Astrocyte (in vitro differentiated cells and primary cell): Measurements from ENCODE around the gene PDE3B. TPM values are rescaled to one million over a fixed set of nuclear protein-coding genes. Genes with fewer than 3 reads are reported as not detected.

Experiments
- DNase-seq: peaks from one replicate; pipeline ENCODE4 v3.0.0-alpha.2; 2010; ENCODE audit warnings: low read depth
- FAIRE-seq: peaks from 2 replicates; lab custom pipeline; 2011; peaks lifted over from hg19 to GRCh38; lab: Jason Lieb, UNC
- H2AFZ ChIP-seq: 2 replicates; pipeline ENCODE4 v1.6.0; 2012; ENCODE audit warnings: low read depth, low read length, inconsistent platforms
- H3K27ac ChIP-seq: 2 replicates; pipeline ENCODE4 v1.5.1; 2011; ENCODE audit warnings: low read depth, low read length, inconsistent platforms
- H3K27me3 ChIP-seq: 2 replicates; pipeline ENCODE4 v1.6.0; 2011; ENCODE audit warnings: low read length, inconsistent platforms; ENCODE audit not compliant: insufficient read depth
- H3K36me3 ChIP-seq: 2 replicates; pipeline ENCODE4 v1.5.1; 2011; ENCODE audit warnings: low read length, inconsistent platforms; ENCODE audit not compliant: insufficient read depth
- H3K4me1 ChIP-seq: 2 replicates; pipeline ENCODE4 v1.5.1; 2011; ENCODE audit warnings: low read length, inconsistent platforms; ENCODE audit not compliant: insufficient read depth
- H3K4me2 ChIP-seq: 2 replicates; pipeline ENCODE4 v1.6.0; 2012; ENCODE audit warnings: low read length, inconsistent platforms
- H3K4me3 ChIP-seq: 2 replicates; pipeline ENCODE4 v1.5.1; 2011; ENCODE audit warnings: low read depth, mild to moderate bottlenecking, low read length, inconsistent platforms; ENCODE audit not compliant: insufficient read depth
- H3K79me2 ChIP-seq: 2 replicates; pipeline ENCODE4 v1.6.0; 2012; ENCODE audit warnings: mild to moderate bottlenecking, low read length, inconsistent platforms; ENCODE audit not compliant: insufficient read depth
- H3K9ac ChIP-seq: 2 replicates; pipeline ENCODE4 v1.6.0; 2012; ENCODE audit warnings: mild to moderate bottlenecking, low read length, inconsistent platforms
- H3K9me3 ChIP-seq: 2 replicates; pipeline ENCODE4 v1.5.1; 2012; ENCODE audit warnings: low read depth, mild to moderate bottlenecking, low read length, inconsistent platforms; ENCODE audit not compliant: insufficient read depth
- H4K20me1 ChIP-seq: 2 replicates; pipeline ENCODE4 v1.6.0; 2012; ENCODE audit warnings: low read length, inconsistent platforms; ENCODE audit not compliant: insufficient read depth
- H3K27ac Mint-ChIP-seq: one replicate; pipeline ENCODE4 v1.8.0; 2021; ENCODE audit warnings: mild to moderate bottlenecking, mixed read lengths; ENCODE audit not compliant: unreplicated experiment
- H3K27me3 Mint-ChIP-seq: one replicate; pipeline ENCODE4 v1.8.0; 2021; ENCODE audit warnings: low read depth, mixed read lengths; ENCODE audit not compliant: unreplicated experiment
- H3K36me3 Mint-ChIP-seq: one replicate; pipeline ENCODE4 v1.8.0; 2021; ENCODE audit warnings: low read depth, mixed read lengths; ENCODE audit not compliant: unreplicated experiment
- H3K4me1 Mint-ChIP-seq: one replicate; pipeline ENCODE4 v1.8.0; 2021; ENCODE audit warnings: low read depth, mixed read lengths; ENCODE audit not compliant: unreplicated experiment
- H3K4me3 Mint-ChIP-seq: one replicate; pipeline ENCODE4 v1.8.0; 2021; ENCODE audit warnings: mild to moderate bottlenecking, moderate library complexity, mixed read lengths; ENCODE audit not compliant: unreplicated experiment
- H3K9me3 Mint-ChIP-seq: one replicate; pipeline ENCODE4 v1.8.0; 2021; ENCODE audit warnings: mild to moderate bottlenecking, mixed read lengths; ENCODE audit not compliant: unreplicated experiment
- CTCF ChIP-seq: IDR thresholded peaks from 2 replicates; pipeline ENCODE4 v1.5.1; 2011; ENCODE audit warnings: low read depth, mild to moderate bottlenecking, inconsistent platforms, low read length, moderate library complexity; ENCODE audit not compliant: insufficient read depth
- EZH2 ChIP-seq: IDR thresholded peaks from 2 replicates; pipeline ENCODE4 v1.6.1; 2012; ENCODE audit warnings: mild to moderate bottlenecking, low read length, inconsistent platforms; ENCODE audit not compliant: insufficient read depth
- total RNA-seq: library from RNA; stranded (reverse); gene quantifications from 2 replicates; pipeline ENCODE4 v1.2.1, GENCODE V29; 2021

Gene PDE3B
- total RNA-seq, 1 donor from 2014 or later, result 2.9 TPM

GRCh38 chr11:14614091-14614622 is 29.4 kb upstream of the PDE3B start:
- no peaks in the 10 kb centered on the region for H3K36me3 Mint-ChIP-seq
- no peak for TF ChIP-seq CTCF
- no peak for TF ChIP-seq EZH2
- no peak for DNase-seq
- no peaks in the 10 kb centered on the region for H3K9me3 Mint-ChIP-seq
- no peak overlapping the region for H3K27ac Mint-ChIP-seq
- Histone ChIP-seq H3K9ac (no peak overlapping the region), H3K4me1 (no peaks in the 10 kb centered on the region), H3K27ac (no peak overlapping the region), H3K9me3 (no peaks in the 10 kb centered on the region), H2AFZ (no peak overlapping the region), H3K36me3 (no peaks in the 10 kb centered on the region), H3K4me2 (no peak overlapping the region), H3K27me3 (no peaks in the 10 kb centered on the region), H3K4me3 (no peak overlapping the region), H3K79me2 (no peaks in the 10 kb centered on the region), H4K20me1 (no peaks in the 10 kb centered on the region)
- no peak for FAIRE-seq
- H3K4me1 Mint-ChIP-seq, result peaks cover 7% of the 10 kb centered on the region
- no peak overlapping the region for H3K4me3 Mint-ChIP-seq
- H3K27me3 Mint-ChIP-seq, result no peaks in the 10 kb centered on the region

- no peak for FAIRE-seq
- TF ChIP-seq CTCF (no peak), EZH2 (no peak)
These were observed 26.2 kb upstream of the PDE3B start for GRCh38 chr11:14617241-14618027.

GRCh38 chr11:14618060-14618459 is 25.5 kb upstream of the PDE3B start:
- Histone ChIP-seq H2AFZ (no peak overlapping the region), H3K27ac (no peak overlapping the region), H4K20me1 (no peaks in the 10 kb centered on the region), H3K4me2 (no peak overlapping the region), H3K4me1 (no peaks in the 10 kb centered on the region), H3K36me3 (no peaks in the 10 kb centered on the region), H3K79me2 (no peaks in the 10 kb centered on the region), H3K9me3 (no peaks in the 10 kb centered on the region), H3K9ac (no peak overlapping the region), H3K4me3 (no peak overlapping the region), H3K27me3 (no peaks in the 10 kb centered on the region)
- Mint-ChIP-seq H3K9me3 (no peaks in the 10 kb centered on the region), H3K36me3 (no peaks in the 10 kb centered on the region), H3K4me1 (peaks cover 7% of the 10 kb centered on the region), H3K4me3 (no peak overlapping the region), H3K27me3 (no peaks in the 10 kb centered on the region), H3K27ac (no peak overlapping the region)
- FAIRE-seq (no peak), DNase-seq (no peak)
- no peak for TF ChIP-seq EZH2
- TF ChIP-seq CTCF, result no peak

More at GRCh38 chr11:14617241-14618027, 26.2 kb upstream of the PDE3B start:
- DNase-seq, result no peak
- Mint-ChIP-seq H3K4me1 (peaks cover 7% of the 10 kb centered on the region), H3K9me3 (no peaks in the 10 kb centered on the region), H3K27ac (no peak overlapping the region), H3K4me3 (no peak overlapping the region), H3K36me3 (no peaks in the 10 kb centered on the region), H3K27me3 (no peaks in the 10 kb centered on the region)
- Histone ChIP-seq H3K27me3 (no peaks in the 10 kb centered on the region), H3K4me3 (no peak overlapping the region), H3K9ac (no peak overlapping the region), H3K27ac (no peak overlapping the region), H3K36me3 (no peaks in the 10 kb centered on the region), H3K4me1 (no peaks in the 10 kb centered on the region), H3K9me3 (no peaks in the 10 kb centered on the region), H3K79me2 (no peaks in the 10 kb centered on the region), H2AFZ (no peak overlapping the region), H3K4me2 (no peak overlapping the region), H4K20me1 (no peaks in the 10 kb centered on the region)
